ENCODE results near the gene FOXN3.
A peak's percentile ranks its signal among the peaks of the same experiment; 100 is the strongest.

The FOXN3 gene

GRCh38 chr14:89249065-89249695, 167.9 kb downstream of the FOXN3 start:
- no peak for DNase-seq (ENCODE audit: low spot score)

- DNase-seq (ENCODE audit: low spot score), result no peak
Observed at GRCh38 chr14:89248411-89249064, 168.5 kb downstream of the FOXN3 start.

GRCh38 chr14:89247457-89248122, 169.4 kb downstream of the FOXN3 start:
- no peak for DNase-seq (ENCODE audit: low spot score)

- no peak for DNase-seq (ENCODE audit: low spot score)
Observed at GRCh38 chr14:89246290-89246689, 170.7 kb downstream of the FOXN3 start.

GRCh38 chr14:89245802-89246201, 171.2 kb downstream of the FOXN3 start:
- DNase-seq (ENCODE audit: low spot score), result no peak

GRCh38 chr14:89244720-89245119, 172.3 kb downstream of the FOXN3 start:
- no peak for DNase-seq (ENCODE audit: low spot score)

GRCh38 chr14:89243741-89244140, 173.3 kb downstream of the FOXN3 start:
- DNase-seq (ENCODE audit: low spot score), result peak; percentile 52

GRCh38 chr14:89243286-89243685, 173.7 kb downstream of the FOXN3 start:
- DNase-seq (ENCODE audit: low spot score), result peak; percentile 69

- DNase-seq (ENCODE audit: low spot score), result no peak
Observed at GRCh38 chr14:89242652-89243279, 174.3 kb downstream of the FOXN3 start.

GRCh38 chr14:89241934-89242651, 174.9 kb downstream of the FOXN3 start:
- no peak for DNase-seq (ENCODE audit: low spot score)

GRCh38 chr14:89241257-89241656, 175.8 kb downstream of the FOXN3 start:
- DNase-seq (ENCODE audit: low spot score), result no peak

- DNase-seq (ENCODE audit: low spot score), result no peak
Observed at GRCh38 chr14:89240414-89240813, 176.6 kb downstream of the FOXN3 start.

GRCh38 chr14:89239023-89239422, 178.0 kb downstream of the FOXN3 start:
- DNase-seq (ENCODE audit: low spot score), result no peak

GRCh38 chr14:89237921-89238529, 179.0 kb downstream of the FOXN3 start:
- no peak for DNase-seq (ENCODE audit: low spot score)

GRCh38 chr14:89236851-89237250, 180.2 kb downstream of the FOXN3 start:
- no peak for DNase-seq (ENCODE audit: low spot score)

- no peak for DNase-seq (ENCODE audit: low spot score)
Observed at GRCh38 chr14:89233184-89233583, 183.8 kb downstream of the FOXN3 start.

GRCh38 chr14:89232265-89233070, 184.6 kb downstream of the FOXN3 start:
- DNase-seq (ENCODE audit: low spot score), result no peak

- DNase-seq (ENCODE audit: low spot score), result no peak
Observed at GRCh38 chr14:89231426-89232113, 185.5 kb downstream of the FOXN3 start.

- DNase-seq (ENCODE audit: low spot score), result no peak
Observed at GRCh38 chr14:89228921-89229639, 188.0 kb downstream of the FOXN3 start.

GRCh38 chr14:89227496-89227836, 189.6 kb downstream of the FOXN3 start:
- no peak for DNase-seq (ENCODE audit: low spot score)
